Cardiac fibroblast (primary cell): ENCODE results near the gene C11orf91.
"Not testable (repeated sequence)": the region's sequence is repeated elsewhere in the genome, so short reads cannot be mapped to it uniquely, and the experiment has no call there.

Experiments
- DNase-seq, 2 donors: peaks; one replicate each; pipeline versions ENCODE4 v3.0.0 to v3.0.0-alpha.2; 2010; ENCODE audit warnings: low read depth in 2 of 2
- H3K4me3 ChIP-seq, 2 donors: replicated peaks in 1 of 2; 1 replicate in 1 of 2; 2 replicates in 1 of 2; pipeline ENCODE4 v1.5.1; 2011; ENCODE audit warnings: low read depth in 2 of 2, low read length in 2 of 2, mild to moderate bottlenecking in 2 of 2, moderate library complexity in 1 of 2
- CTCF ChIP-seq: IDR thresholded peaks from one replicate; pipeline ENCODE4 v1.5.1; 2011; ENCODE audit warnings: low read depth, mild to moderate bottlenecking, low read length, inconsistent platforms

The C11orf91 gene

GRCh38 chr11:33664827-33665226, 35.8 kb downstream of the C11orf91 start:
- no peak for TF ChIP-seq CTCF
- no peak for DNase-seq
- H3K4me3 ChIP-seq: no peak overlapping the region

GRCh38 chr11:33664166-33664565, 36.5 kb downstream of the C11orf91 start:
- no peak overlapping the region for H3K4me3 ChIP-seq
- TF ChIP-seq CTCF: no peak
- no peak for DNase-seq

DNA sequence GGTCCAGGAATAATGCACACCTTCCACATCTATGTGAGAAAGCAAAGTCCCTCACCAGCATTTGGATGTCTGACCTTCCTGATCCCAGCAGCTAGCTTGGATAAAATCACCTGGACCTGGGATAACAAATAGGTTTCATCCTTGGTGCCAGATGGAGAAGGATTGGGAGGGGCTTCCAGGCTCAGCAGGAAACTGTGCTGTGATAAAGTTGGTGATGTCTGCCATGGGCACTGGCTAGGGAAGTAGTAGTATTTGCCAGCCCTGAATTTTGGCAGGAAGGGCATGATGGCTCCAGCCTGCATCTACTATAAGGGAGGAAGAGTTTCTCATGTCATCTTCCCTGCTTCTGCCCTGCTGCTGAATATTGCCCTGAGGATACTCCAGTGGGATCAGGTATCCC, 37.5 kb downstream of the C11orf91 start:
- no peak for TF ChIP-seq CTCF
- DNase-seq: no peak

DNA sequence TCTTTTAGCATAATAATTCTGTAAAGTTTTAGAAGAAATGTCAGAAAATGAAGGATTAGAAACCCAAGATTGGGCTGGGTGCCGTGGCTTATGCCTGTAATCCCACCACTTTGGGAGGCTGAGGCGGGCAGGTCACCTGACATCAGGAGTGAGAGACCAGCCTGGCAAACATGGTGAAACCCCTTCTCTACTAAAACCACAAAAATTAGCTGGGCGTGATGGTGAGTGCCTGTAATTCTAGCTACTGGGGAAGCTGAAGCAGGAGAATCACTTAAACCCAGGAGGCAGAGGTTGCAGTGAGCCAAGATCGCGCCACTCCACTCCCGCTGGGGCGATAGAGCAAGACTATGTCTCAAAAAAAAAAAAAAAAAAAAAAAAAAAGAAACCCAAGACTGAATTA, 39.1 kb downstream of the C11orf91 start:
- DNase-seq, H3K4me3 ChIP-seq: not testable (repeated sequence)

More for the DNA sequence above, 37.5 kb downstream of the C11orf91 start:
- H3K4me3 ChIP-seq: no peak overlapping the region

- no peak for DNase-seq
- H3K4me3 ChIP-seq: no peak overlapping the region
- no peak for TF ChIP-seq CTCF
These were observed 39.7 kb downstream of the C11orf91 start for GRCh38 chr11:33660962-33661361.

GRCh38 chr11:33659370-33660139, 41.1 kb downstream of the C11orf91 start:
- no peak overlapping the region for H3K4me3 ChIP-seq
- DNase-seq: no peak
- no peak for TF ChIP-seq CTCF

GRCh38 chr11:33658195-33658900, 42.3 kb downstream of the C11orf91 start:
- H3K4me3 ChIP-seq: no peak overlapping the region
- no peak for DNase-seq
- TF ChIP-seq CTCF: no peak
